ENCODE data around the gene SPRY1.

DNA sequence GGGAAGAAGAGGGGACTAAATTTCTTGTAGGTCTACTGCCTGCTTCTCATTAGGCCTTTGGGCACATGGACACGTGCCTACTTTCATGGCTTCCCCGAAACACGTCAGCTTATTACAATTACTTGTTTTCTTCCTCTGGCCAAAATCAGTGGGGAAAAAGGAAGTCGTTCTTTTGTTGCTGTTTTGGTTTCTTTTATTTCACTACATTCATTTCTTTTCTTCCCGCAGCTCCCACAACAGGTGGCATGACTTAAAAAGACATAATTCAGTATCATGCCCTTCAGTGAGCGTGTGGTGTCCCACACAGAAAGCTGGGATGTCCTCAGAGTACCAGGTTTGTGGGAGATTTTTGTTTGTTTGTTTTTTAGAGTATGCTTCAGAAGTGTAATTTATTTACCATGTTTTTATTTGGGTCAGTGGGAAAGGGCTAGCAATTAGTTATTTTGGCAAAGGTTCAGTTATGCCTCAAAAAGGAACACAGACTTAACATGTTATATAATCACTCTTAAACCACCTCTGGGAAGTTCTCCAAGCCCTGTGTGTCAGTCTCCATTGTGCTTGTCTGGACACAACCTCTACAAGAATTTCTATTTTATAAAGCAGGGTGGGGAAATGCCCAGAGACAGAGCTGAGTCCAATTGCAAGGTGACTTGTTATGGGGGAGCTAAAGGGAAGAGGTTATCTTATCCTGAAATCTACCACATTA, 44.2 kb upstream of the SPRY1 start:
- TF ChIP-seq YY1 (IDR thresholded peaks at IDR 0.05; ENCODE audit: insufficient read depth, insufficient read length) (no peak), SUZ12 (IDR thresholded peaks at IDR 0.05; ENCODE audit: extremely low read depth, insufficient read depth, insufficient read length) (no peak)

All from NT2/D1 (cell line).